ENCODE data around the gene ENGASE.

The ENGASE gene

GRCh38 chr17:79047923-79048825 is 26.4 kb upstream of the ENGASE start:
- no peak overlapping the region for H3K4me3 ChIP-seq (ENCODE audit: low read depth, low read length)
- DNase-seq (ENCODE audit: low read depth) = no peak
- TF ChIP-seq CTCF (IDR thresholded peaks at IDR 0.05; ENCODE audit: control insufficient read depth, extremely low read depth, insufficient read depth) = no peak

GRCh38 chr17:79048826-79049755 is 25.5 kb upstream of the ENGASE start:
- H3K4me3 ChIP-seq (ENCODE audit: low read depth, low read length) = no peak overlapping the region
- DNase-seq (ENCODE audit: low read depth) = no peak
- TF ChIP-seq CTCF (IDR thresholded peaks at IDR 0.05; ENCODE audit: control insufficient read depth, extremely low read depth, insufficient read depth) = no peak

- DNase-seq (ENCODE audit: low read depth) = no peak
- no peak for TF ChIP-seq CTCF (IDR thresholded peaks at IDR 0.05; ENCODE audit: control insufficient read depth, extremely low read depth, insufficient read depth)
- H3K4me3 ChIP-seq (ENCODE audit: low read depth, low read length) = no peak overlapping the region
Measured at GRCh38 chr17:79049821-79050220, 24.8 kb upstream of the ENGASE start.

- no peak for DNase-seq (ENCODE audit: low read depth)
- H3K4me3 ChIP-seq (ENCODE audit: low read depth, low read length) = no peak overlapping the region
- TF ChIP-seq CTCF (IDR thresholded peaks at IDR 0.05; ENCODE audit: control insufficient read depth, extremely low read depth, insufficient read depth) = no peak
Measured at GRCh38 chr17:79050551-79050950, 24.1 kb upstream of the ENGASE start.

- no peak for DNase-seq (ENCODE audit: low read depth)
- no peak for TF ChIP-seq CTCF (IDR thresholded peaks at IDR 0.05; ENCODE audit: control insufficient read depth, extremely low read depth, insufficient read depth)
- H3K4me3 ChIP-seq (ENCODE audit: low read depth, low read length) = no peak overlapping the region
Measured at GRCh38 chr17:79051306-79051705, 23.3 kb upstream of the ENGASE start.

GRCh38 chr17:79052131-79052530 is 22.5 kb upstream of the ENGASE start:
- no peak for DNase-seq (ENCODE audit: low read depth)
- H3K4me3 ChIP-seq (ENCODE audit: low read depth, low read length) = no peak overlapping the region
- no peak for TF ChIP-seq CTCF (IDR thresholded peaks at IDR 0.05; ENCODE audit: control insufficient read depth, extremely low read depth, insufficient read depth)

Measured in LNCaP clone FGC (cell line).